Activated T-helper 17 cell treated with anti-CD3 and anti-CD28 coated beads, Interleukin-2, amount 50 U/mL, for 72 hours (primary cell): ENCODE measurements around the gene CLPTM1L. TPM values are rescaled to one million over a fixed set of nuclear protein-coding genes. Genes with fewer than 3 reads are reported as not detected.
"Not testable (repeated sequence)": the region's sequence is repeated elsewhere in the genome, so short reads cannot be mapped to it uniquely, and the experiment has no call there.

Source experiments
- ATAC-seq: fragments of 150-1000 bp; cut with Tn5 transposase; replicated peaks from 2 replicates; pipeline ENCODE4 v1.10.0; 2021; ENCODE audit warnings: mild to moderate bottlenecking, moderate library complexity
- H3K27ac Mint-ChIP-seq: one replicate; pipeline ENCODE4 v1.8.0; 2022; ENCODE audit warnings: mixed read lengths
- H3K27me3 Mint-ChIP-seq: one replicate; pipeline ENCODE4 v1.8.0; 2022; ENCODE audit warnings: mixed read lengths
- H3K36me3 Mint-ChIP-seq: one replicate; pipeline ENCODE4 v1.8.0; 2022; ENCODE audit warnings: low read depth, mild to moderate bottlenecking, mixed read lengths
- H3K4me1 Mint-ChIP-seq: one replicate; pipeline ENCODE4 v1.8.0; 2022; ENCODE audit warnings: mixed read lengths
- H3K4me3 Mint-ChIP-seq: one replicate; pipeline ENCODE4 v1.8.0; 2022; ENCODE audit warnings: mild to moderate bottlenecking, mixed read lengths
- H3K9me3 Mint-ChIP-seq: one replicate; pipeline ENCODE4 v1.8.0; 2022; ENCODE audit warnings: mixed read lengths
- total RNA-seq, 2 donors: library from RNA; stranded (reverse); gene quantifications; one replicate each; pipeline ENCODE4 v1.2.3, GENCODE V29; 2022

The CLPTM1L gene
- total RNA-seq, 2 donors from 2014 or later: 42.3 to 118 TPM

DNA sequence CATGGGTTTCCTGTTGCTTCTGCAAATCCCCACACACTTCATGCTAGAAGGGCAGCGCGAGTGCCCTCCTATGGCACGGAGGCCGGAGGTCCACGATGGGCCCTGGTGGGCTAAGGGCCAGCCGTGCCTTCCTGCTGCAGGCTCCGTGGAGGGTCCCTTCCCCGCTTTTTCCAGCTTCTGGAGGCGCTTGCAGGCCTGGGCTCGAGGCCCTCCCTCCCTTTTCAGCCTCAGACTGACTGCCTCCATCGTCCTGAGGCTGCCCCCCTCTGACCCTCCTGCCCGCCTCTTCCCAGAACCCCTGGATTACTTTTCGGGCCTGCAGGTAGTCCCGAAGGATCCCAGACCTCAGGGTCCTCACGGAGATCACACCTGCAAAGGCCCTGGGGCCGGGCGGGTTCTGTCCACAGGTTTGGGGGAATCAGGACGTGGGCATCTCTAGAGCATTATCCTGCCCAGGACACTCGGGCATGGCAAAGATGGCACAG lies 46.8 kb downstream of the CLPTM1L start:
- H3K9me3 Mint-ChIP-seq: no peaks in the 10 kb centered on the region
- no peaks in the 10 kb centered on the region for H3K36me3 Mint-ChIP-seq
- H3K27me3 Mint-ChIP-seq: no peaks in the 10 kb centered on the region
- H3K4me1 Mint-ChIP-seq: no peaks in the 10 kb centered on the region
- no peak for ATAC-seq
- H3K4me3 Mint-ChIP-seq: no peak overlapping the region
- H3K27ac Mint-ChIP-seq: no peak overlapping the region

DNA sequence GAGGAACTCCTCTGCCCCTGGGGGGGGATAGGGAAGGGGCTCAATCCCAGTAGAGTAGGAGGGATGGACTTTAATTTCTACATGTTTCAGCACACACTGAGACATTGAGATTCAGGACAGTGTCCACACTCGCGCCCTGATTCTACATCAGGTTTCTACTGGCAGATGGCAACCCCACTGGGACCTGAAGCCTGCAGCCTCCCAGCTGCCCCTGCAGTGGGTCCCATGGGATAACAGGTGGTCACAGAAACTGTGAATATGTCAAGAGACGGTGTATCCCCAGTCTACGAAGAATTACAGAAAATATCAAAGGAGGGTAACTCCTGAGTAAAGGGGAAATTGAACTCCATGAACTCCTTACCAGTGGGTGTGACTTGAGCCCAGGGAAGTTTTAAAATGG lies 47.7 kb downstream of the CLPTM1L start:
- no peaks in the 10 kb centered on the region for H3K27me3 Mint-ChIP-seq
- H3K4me1 Mint-ChIP-seq: no peaks in the 10 kb centered on the region
- no peak for ATAC-seq
- no peak overlapping the region for H3K27ac Mint-ChIP-seq
- no peaks in the 10 kb centered on the region for H3K36me3 Mint-ChIP-seq
- no peaks in the 10 kb centered on the region for H3K9me3 Mint-ChIP-seq
- H3K4me3 Mint-ChIP-seq: no peak overlapping the region

DNA sequence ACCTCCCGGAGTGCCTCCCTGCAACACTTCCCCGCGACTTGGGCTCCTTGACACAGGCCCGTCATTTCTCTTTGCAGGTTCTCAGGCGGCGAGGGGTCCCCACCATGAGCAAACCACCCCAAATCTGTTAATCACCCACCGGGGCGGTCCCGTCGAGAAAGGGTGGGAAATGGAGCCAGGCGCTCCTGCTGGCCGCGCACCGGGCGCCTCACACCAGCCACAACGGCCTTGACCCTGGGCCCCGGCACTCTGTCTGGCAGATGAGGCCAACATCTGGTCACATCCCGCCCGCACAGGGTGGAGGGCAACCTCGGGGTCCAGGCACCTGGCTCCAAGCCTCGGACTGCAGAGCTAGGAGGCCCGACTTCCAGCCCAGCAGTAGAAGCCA lies 49.3 kb downstream of the CLPTM1L start:
- no peaks in the 10 kb centered on the region for H3K9me3 Mint-ChIP-seq
- H3K36me3 Mint-ChIP-seq: no peaks in the 10 kb centered on the region
- no peak for ATAC-seq
- H3K4me1 Mint-ChIP-seq: no peaks in the 10 kb centered on the region
- no peak overlapping the region for H3K4me3 Mint-ChIP-seq
- no peaks in the 10 kb centered on the region for H3K27me3 Mint-ChIP-seq
- H3K27ac Mint-ChIP-seq: no peak overlapping the region

DNA sequence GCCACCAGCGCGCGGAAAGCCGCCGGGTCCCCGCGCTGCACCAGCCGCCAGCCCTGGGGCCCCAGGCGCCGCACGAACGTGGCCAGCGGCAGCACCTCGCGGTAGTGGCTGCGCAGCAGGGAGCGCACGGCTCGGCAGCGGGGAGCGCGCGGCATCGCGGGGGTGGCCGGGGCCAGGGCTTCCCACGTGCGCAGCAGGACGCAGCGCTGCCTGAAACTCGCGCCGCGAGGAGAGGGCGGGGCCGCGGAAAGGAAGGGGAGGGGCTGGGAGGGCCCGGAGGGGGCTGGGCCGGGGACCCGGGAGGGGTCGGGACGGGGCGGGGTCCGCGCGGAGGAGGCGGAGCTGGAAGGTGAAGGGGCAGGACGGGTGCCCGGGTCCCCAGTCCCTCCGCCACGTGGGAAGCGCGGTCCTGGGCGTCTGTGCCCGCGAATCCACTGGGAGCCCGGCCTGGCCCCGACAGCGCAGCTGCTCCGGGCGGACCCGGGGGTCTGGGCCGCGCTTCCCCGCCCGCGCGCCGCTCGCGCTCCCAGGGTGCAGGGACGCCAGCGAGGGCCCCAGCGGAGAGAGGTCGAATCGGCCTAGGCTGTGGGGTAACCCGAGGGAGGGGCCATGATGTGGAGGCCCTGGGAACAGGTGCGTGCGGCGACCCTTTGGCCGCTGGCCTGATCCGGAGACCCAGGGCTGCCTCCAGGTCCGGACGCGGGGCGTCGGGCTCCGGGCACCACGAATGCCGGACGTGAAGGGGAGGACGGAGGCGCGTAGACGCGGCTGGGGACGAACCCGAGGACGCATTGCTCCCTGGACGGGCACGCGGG lies 49.9 kb downstream of the CLPTM1L start, which contains the start of gene TERT:
TSS of gene TERT (minus strand) at position 234 of the 815 bp plus-strand sequence. CDS start at position 155, 79 bp downstream.
- no peaks in the 10 kb centered on the region for H3K4me1 Mint-ChIP-seq

DNA sequence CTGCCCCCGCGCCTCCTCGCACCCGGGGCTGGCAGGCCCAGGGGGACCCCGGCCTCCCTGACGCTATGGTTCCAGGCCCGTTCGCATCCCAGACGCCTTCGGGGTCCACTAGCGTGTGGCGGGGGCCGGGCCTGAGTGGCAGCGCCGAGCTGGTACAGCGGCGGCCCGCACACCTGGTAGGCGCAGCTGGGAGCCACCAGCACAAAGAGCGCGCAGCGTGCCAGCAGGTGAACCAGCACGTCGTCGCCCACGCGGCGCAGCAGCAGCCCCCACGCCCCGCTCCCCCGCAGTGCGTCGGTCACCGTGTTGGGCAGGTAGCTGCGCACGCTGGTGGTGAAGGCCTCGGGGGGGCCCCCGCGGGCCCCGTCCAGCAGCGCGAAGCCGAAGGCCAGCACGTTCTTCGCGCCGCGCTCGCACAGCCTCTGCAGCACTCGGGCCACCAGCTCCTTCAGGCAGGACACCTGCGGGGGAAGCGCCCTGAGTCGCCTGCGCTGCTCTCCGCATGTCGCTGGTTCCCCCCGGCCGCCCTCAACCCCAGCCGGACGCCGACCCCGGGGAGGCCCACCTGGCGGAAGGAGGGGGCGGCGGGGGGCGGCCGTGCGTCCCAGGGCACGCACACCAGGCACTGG lies 50.6 kb downstream of the CLPTM1L start:
- Mint-ChIP-seq H3K36me3 (no peaks in the 10 kb centered on the region), H3K9me3 (no peaks in the 10 kb centered on the region), H3K4me3 (no peak overlapping the region), H3K27ac (no peak overlapping the region), H3K4me1 (no peaks in the 10 kb centered on the region), H3K27me3 (no peaks in the 10 kb centered on the region)
- peak; percentile 48 for ATAC-seq

More for the DNA sequence above, 49.9 kb downstream of the CLPTM1L start, which contains the start of gene TERT:
- ATAC-seq: peak; percentile 81
- H3K4me3 Mint-ChIP-seq: peak within 1 kb of the TSS; percentile 49
- H3K36me3 Mint-ChIP-seq: no peaks in the 10 kb centered on the region
- H3K27me3 Mint-ChIP-seq: no peaks in the 10 kb centered on the region
- H3K9me3 Mint-ChIP-seq: no peaks in the 10 kb centered on the region
- H3K27ac Mint-ChIP-seq: no peak within 1 kb of the TSS

DNA sequence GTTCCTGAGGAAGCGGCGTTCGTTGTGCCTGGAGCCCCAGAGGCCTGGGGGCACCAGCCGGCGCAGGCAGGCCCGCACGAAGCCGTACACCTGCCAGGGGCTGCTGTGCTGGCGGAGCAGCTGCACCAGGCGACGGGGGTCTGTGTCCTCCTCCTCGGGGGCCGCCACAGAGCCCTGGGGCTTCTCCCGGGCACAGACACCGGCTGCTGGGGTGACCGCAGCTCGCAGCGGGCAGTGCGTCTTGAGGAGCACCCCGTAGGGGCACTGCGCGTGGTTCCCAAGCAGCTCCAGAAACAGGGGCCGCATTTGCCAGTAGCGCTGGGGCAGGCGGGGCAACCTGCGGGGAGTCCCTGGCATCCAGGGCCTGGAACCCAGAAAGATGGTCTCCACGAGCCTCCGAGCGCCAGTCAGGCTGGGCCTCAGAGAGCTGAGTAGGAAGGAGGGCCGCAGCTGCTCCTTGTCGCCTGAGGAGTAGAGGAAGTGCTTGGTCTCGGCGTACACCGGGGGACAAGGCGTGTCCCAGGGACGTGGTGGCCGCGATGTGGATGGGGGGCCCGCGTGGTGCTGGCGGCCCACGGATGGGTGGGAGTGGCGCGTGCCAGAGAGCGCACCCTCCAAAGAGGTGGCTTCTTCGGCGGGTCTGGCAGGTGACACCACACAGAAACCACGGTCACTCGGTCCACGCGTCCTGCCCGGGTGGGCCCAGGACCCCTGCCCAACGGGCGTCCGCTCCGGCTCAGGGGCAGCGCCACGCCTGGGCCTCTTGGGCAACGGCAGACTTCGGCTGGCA lies 51.3 kb downstream of the CLPTM1L start:
- no peaks in the 10 kb centered on the region for H3K36me3 Mint-ChIP-seq
- H3K27me3 Mint-ChIP-seq: no peaks in the 10 kb centered on the region
- no peak overlapping the region for H3K27ac Mint-ChIP-seq
- peak overlapping the region; percentile 49 for H3K4me3 Mint-ChIP-seq
- H3K9me3 Mint-ChIP-seq: no peaks in the 10 kb centered on the region
- no peak for ATAC-seq
- H3K4me1 Mint-ChIP-seq: no peaks in the 10 kb centered on the region

DNA sequence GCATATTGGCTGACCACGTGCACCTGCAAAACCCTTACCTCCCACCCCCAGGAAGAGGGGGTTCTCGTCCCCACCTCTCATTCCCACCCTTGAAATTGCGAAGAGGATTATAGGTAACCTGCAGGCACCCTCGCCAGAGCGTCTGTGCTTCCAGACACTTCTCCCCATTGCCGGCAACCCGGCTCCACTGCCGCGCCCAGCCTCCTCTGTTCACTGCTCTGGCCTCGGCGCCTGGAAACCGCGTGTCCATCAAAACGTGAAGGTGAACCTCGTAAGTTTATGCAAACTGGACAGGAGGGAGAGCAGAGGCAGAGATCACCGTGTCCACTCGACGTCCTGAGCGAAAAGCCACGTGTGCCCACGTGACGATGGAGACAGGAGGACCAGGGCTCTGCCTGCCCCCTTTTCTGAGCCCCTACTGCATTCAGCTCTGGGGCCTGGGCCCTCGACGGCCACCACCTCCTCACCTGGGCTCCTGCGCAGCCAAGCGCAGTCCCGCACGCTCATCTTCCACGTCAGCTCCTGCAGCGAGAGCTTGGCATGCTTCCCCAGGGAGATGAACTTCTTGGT lies 52.0 kb downstream of the CLPTM1L start:
- H3K4me3 Mint-ChIP-seq: no peak overlapping the region
- no peak overlapping the region for H3K27ac Mint-ChIP-seq
- H3K27me3 Mint-ChIP-seq: no peaks in the 10 kb centered on the region
- no peaks in the 10 kb centered on the region for H3K4me1 Mint-ChIP-seq
- no peaks in the 10 kb centered on the region for H3K9me3 Mint-ChIP-seq
- no peaks in the 10 kb centered on the region for H3K36me3 Mint-ChIP-seq
- no peak for ATAC-seq

DNA sequence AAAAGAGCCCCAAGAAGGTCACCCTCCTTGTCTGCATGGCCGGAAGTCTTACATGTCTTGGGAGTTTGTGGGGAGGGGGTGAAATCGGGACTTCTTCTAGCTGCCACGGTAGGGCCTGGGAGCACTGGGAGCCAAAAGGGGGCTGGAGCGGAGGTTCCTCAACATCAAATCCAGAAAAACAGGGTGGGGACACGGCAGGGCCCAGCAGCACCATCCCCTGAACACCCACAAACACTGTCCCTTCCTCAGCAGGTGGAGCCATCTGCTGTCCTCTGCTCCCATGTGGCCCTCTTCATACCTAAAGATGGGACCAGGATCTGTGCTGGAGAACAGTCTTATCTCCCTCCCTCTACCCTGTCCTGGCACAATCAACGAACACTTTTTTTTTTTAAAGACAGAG lies 52.8 kb downstream of the CLPTM1L start:
- H3K27ac Mint-ChIP-seq: no peak overlapping the region
- no peaks in the 10 kb centered on the region for H3K27me3 Mint-ChIP-seq
- H3K4me1 Mint-ChIP-seq: no peaks in the 10 kb centered on the region
- H3K9me3 Mint-ChIP-seq: no peaks in the 10 kb centered on the region
- ATAC-seq: no peak
- H3K36me3 Mint-ChIP-seq: no peaks in the 10 kb centered on the region
- no peak overlapping the region for H3K4me3 Mint-ChIP-seq

DNA sequence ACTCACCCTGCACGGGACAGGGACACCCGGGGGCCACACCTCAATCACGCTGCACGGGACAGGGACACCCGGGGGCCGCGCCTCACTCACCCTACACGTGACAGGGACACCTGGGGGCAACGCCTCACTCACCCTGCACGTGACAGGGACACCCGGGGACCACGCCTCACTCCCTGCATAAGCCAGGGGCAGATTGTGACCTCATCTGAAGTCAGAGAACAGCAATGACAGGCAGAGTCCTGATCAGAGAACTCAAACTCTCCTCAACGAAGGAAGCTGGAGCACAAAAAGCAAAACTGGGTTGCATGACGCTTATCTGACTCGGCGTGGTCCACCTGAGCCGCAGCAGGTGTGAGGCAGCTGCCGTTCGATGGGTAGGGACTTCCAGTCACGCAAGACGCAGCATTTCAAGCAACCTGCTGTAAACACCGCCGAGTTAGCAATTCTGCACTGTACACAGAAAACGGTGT lies 53.3 kb downstream of the CLPTM1L start:
- no peaks in the 10 kb centered on the region for H3K36me3 Mint-ChIP-seq
- H3K9me3 Mint-ChIP-seq: no peaks in the 10 kb centered on the region
- no peak overlapping the region for H3K27ac Mint-ChIP-seq
- no peaks in the 10 kb centered on the region for H3K4me1 Mint-ChIP-seq
- no peak overlapping the region for H3K4me3 Mint-ChIP-seq
- H3K27me3 Mint-ChIP-seq: no peaks in the 10 kb centered on the region
- no peak for ATAC-seq

DNA sequence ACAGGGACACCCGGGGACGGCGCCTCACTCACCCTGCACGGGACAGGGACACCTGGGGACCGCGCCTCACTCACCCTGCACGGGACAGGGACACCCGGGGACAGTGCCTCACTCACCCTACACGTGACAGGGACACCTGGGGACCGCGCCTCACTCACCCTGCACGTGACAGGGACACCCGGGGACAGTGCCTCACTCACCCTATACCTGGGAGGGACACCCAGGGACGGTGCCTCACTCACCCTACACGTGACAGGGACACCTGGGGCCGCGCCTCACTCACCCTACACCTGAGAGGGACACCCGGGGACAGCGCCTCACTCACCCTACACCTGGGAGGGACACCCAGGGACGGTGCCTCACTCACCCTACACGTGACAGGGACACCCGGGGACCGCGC lies 53.9 kb downstream of the CLPTM1L start:
- not testable (repeated sequence) for H3K27me3 Mint-ChIP-seq, H3K27ac Mint-ChIP-seq, H3K4me1 Mint-ChIP-seq, ATAC-seq, H3K36me3 Mint-ChIP-seq, H3K4me3 Mint-ChIP-seq, H3K9me3 Mint-ChIP-seq

DNA sequence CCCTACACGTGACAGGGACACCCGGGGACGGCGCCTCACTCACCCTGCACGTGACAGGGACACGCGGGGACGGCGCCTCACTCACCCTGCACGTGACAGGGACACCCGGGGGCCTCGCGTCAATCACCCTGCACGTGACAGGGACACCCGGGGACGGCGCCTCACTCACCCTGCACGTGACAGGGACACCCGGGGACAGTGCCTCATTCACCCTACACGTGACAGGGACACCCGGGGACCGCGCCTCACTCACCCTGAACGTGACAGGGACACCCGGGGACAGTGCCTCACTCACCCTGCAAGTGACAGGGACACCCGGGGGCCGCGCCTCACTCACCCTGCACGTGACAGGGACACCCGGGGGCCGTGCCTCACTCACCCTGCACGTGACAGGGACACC lies 55.3 kb downstream of the CLPTM1L start:
- ATAC-seq, H3K27me3 Mint-ChIP-seq, H3K36me3 Mint-ChIP-seq, H3K27ac Mint-ChIP-seq, H3K4me3 Mint-ChIP-seq, H3K4me1 Mint-ChIP-seq, H3K9me3 Mint-ChIP-seq: not testable (repeated sequence)

DNA sequence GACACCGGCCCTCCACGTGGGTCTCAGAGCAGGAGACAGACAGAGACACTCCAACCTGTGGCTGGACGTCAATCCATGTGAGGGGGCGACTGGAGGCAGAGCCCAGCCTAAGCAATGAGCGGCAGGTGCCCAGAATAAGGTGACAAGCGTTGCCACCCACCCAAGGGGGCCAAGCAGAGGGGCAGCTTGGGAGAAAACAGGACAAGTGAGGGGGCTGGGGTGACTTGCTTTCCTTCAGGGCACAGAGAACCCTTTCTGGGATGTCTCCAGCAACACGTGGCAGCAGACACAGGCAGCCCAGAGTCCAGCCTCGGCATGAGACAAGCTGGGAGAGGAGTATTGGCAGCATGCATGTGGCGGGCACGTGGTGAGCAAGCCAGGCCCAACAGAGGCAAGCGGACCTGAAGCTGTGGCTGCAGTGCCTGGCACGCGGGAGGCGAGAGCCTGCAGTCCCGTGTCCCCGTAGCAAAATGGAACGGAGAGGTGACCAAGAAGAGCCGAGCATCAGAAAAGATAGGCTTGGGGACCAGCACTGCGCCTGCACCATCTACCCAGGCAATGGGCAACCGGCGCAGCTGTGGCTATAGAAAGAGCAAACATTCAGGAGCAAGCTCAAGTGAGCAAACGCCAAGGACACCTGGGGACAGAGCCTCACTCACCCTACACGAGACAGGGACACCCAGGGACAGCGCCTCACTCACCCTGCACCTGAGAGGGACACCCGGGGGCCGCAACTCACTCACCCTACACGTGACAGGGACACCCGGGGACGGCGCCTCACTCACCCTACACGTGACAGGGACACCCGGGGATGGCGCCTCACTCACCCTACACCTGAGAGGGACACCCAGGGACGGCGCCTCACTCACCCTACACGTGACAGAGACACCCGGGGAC lies 56.2 kb downstream of the CLPTM1L start:
- Mint-ChIP-seq H3K9me3 (no peaks in the 10 kb centered on the region), H3K36me3 (no peaks in the 10 kb centered on the region), H3K27me3 (no peaks in the 10 kb centered on the region), H3K27ac (no peak overlapping the region), H3K4me1 (no peaks in the 10 kb centered on the region), H3K4me3 (no peak overlapping the region)
- ATAC-seq: no peak

DNA sequence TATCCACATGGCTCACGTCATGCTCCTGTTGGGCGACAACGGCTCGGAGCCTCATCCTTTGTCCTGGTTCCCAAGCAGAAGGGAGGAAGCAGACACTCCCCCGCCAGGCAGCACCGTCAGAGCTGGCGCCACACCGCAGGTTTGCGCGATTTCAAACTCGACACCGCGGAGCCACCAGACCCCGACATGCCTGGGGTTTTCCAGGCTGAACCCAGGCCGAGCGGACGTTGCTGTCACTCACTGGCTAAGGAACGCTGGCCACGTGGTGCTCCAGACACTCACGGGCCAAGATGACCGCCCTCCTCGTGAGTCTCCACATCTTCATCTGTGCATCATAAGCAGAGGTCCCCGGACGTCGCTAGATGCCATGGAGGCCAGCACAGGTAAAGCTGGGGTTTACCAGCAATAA lies 59.0 kb downstream of the CLPTM1L start:
- Mint-ChIP-seq H3K9me3 (no peaks in the 10 kb centered on the region), H3K36me3 (no peaks in the 10 kb centered on the region), H3K27me3 (no peaks in the 10 kb centered on the region), H3K4me3 (no peak overlapping the region), H3K4me1 (no peaks in the 10 kb centered on the region), H3K27ac (no peak overlapping the region)
- ATAC-seq: no peak
